Measurements from ENCODE around the gene GRK4.

- TF ChIP-seq CTCF (IDR thresholded peaks at IDR 0.05; ENCODE audit: low read depth, low read length) (no peak), EZH2phosphoT487 (IDR thresholded peaks at IDR 0.05; ENCODE audit: low read depth) (no peak)
These were observed 112.2 kb downstream of the GRK4 start for GRCh38 chr4:3075652-3075981.
